HepG2 (cell line): ENCODE measurements around the gene NUDT13. TPM values are rescaled to one million over a fixed set of nuclear protein-coding genes. Genes with fewer than 3 reads are reported as not detected.

Source experiments
- ESRRA ChIP-seq: sonication (generic); formaldehyde crosslinking; IDR thresholded peaks from 2 replicates; pipeline ENCODE4 v1.5.1; 2020; ENCODE audit warnings: mild to moderate bottlenecking, low read depth, missing genetic modification reagents
- HOXA3 ChIP-seq: sonication (generic); formaldehyde crosslinking; IDR thresholded peaks from 2 replicates; pipeline ENCODE4 v1.5.0; 2020; ENCODE audit warnings: missing genetic modification reagents
- RFXANK ChIP-seq: IDR thresholded peaks from 2 replicates; pipeline ENCODE4 v1.6.1; 2016
- SMAD9 ChIP-seq: sonication (generic); formaldehyde crosslinking; IDR thresholded peaks from 2 replicates; pipeline ENCODE4 v1.5.1; 2020; ENCODE audit warnings: mild to moderate bottlenecking, missing genetic modification reagents
- ZMYM4 ChIP-seq: sonication (generic); formaldehyde crosslinking; IDR thresholded peaks from 2 replicates; pipeline ENCODE4 v1.8.1; 2023; ENCODE audit warnings: mild to moderate bottlenecking, missing genetic modification reagents
- ZNF569 ChIP-seq: sonication (generic); formaldehyde crosslinking; IDR thresholded peaks from 2 replicates; pipeline ENCODE4 v1.5.0; 2020; ENCODE audit warnings: mild to moderate bottlenecking, missing genetic modification reagents, moderate library complexity, borderline replicate concordance
- ZNF652 ChIP-seq: IDR thresholded peaks from 2 replicates; pipeline ENCODE4 v1.6.1; 2016; ENCODE audit warnings: low read depth, borderline replicate concordance
- ZNF775 ChIP-seq: sonication (generic); formaldehyde crosslinking; IDR thresholded peaks from 2 replicates; pipeline ENCODE4 v1.4.0; 2020; ENCODE audit warnings: missing genetic modification reagents, mild to moderate bottlenecking, moderate library complexity, borderline replicate concordance
- ZSCAN9 ChIP-seq: IDR thresholded peaks from 2 replicates; pipeline ENCODE4 v1.6.1; 2016; ENCODE audit warnings: borderline replicate concordance
- polyA plus RNA-seq, 8 experiments: library from polyadenylated mRNA; depleted of rRNA in 3 of 8; stranded (reverse) in 7 of 8; unstranded in 1 of 8; fragments of >200 nt; fragmentation: Illumina TruSeq in 4 of 8; extraction: Trizol in 4 of 8; gene quantifications; 2 replicates each; pipeline versions ENCODE4 v1.2.1 to v1.2.3, GENCODE V29; 2011 to 2016; ENCODE audit warnings: low read depth in 4 of 8, missing spikeins in 1 of 8, mixed read lengths in 1 of 8; ENCODE audit not compliant: insufficient read depth in 1 of 8
- total RNA-seq, 5 experiments: library from RNA; depleted of rRNA; stranded (reverse); fragments of >200 nt; fragmentation: Illumina TruSeq; extraction: Trizol; gene quantifications; 2 replicates each; pipeline ENCODE4 v1.2.3, GENCODE V29; 2016; ENCODE audit warnings: low read depth in 1 of 5
- TF ChIP-seq, protein P1 (sequence below): sonication (generic); formaldehyde crosslinking; IDR thresholded peaks from 2 replicates; pipeline ENCODE4 v1.9.0; 2021; ENCODE audit warnings: missing genetic modification reagents, borderline replicate concordance
- TF ChIP-seq, protein P2 (sequence below): sonication (generic); formaldehyde crosslinking; IDR thresholded peaks from 2 replicates; pipeline ENCODE4 v1.4.0; 2020; ENCODE audit warnings: missing genetic modification reagents
- TF ChIP-seq, protein P3 (sequence below): sonication (generic); formaldehyde crosslinking; IDR thresholded peaks from 2 replicates; pipeline ENCODE4 v1.4.0; 2020; ENCODE audit warnings: missing genetic modification reagents

Gene NUDT13
- total and polyA plus RNA-seq, 2 of the 13 experiments (the other 11 are each of a cell fraction or from before 2014, with no cell fraction given) = 4.2 to 6.5 TPM

DNA sequence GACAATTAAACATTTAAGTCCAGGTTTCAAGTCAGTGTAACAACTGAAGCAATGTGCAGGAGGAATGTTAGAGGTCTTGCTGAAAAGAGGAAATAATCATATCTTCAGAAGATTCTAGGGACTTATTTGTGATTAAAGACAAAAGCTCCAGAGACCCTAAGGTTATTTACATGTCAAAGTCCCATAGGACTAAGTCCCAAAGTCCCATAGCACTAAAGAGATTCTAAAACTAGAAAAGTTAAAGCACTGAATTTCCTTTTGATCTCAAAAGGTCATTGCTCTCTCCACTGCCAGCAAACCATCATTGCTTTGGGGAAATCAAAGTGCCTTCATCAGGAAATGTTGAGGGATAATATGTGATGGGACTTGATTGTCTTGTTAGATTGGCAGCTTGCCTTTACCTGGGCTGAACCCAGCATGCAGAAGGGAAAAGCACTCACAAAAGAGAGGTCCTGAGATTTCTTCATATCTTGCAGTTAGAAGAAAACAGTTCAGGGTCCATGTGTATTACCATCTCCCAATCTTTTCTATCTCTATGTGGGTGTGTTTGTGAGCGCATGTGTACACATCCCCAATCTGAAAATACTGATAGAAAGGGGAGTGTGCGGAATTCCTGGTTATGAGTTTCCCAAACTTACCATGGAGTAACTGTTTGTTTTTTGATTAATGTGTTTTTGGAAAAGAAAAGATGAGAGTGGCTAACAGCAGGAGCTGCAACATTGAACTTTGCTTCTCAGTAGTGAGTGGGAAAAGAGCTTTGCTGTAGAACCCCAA lies 21.8 kb downstream of the NUDT13 start (continued):
- TF ChIP-seq ZSCAN9 (CRISPR knock-in tag) (peak; percentile 85; the same call in 1 of the 2 replicates), ESRRA (no peak), ZNF569 (no peak), ZNF775 (CRISPR knock-in tag) (no peak), ZNF652 (CRISPR knock-in tag) (0 out of 2 replicates have a peak, but pooled peaks have one; percentile 13), ZMYM4 (CRISPR knock-in tag) (peak; percentile 68; the same call in 1 of the 2 replicates), RFXANK (CRISPR knock-in tag) (no peak), SMAD9 (CRISPR knock-in tag) (no peak), HOXA3 (CRISPR knock-in tag) (peak; percentile 38; the same call in 1 of the 2 replicates)
- TF ChIP-seq, protein P1, sequence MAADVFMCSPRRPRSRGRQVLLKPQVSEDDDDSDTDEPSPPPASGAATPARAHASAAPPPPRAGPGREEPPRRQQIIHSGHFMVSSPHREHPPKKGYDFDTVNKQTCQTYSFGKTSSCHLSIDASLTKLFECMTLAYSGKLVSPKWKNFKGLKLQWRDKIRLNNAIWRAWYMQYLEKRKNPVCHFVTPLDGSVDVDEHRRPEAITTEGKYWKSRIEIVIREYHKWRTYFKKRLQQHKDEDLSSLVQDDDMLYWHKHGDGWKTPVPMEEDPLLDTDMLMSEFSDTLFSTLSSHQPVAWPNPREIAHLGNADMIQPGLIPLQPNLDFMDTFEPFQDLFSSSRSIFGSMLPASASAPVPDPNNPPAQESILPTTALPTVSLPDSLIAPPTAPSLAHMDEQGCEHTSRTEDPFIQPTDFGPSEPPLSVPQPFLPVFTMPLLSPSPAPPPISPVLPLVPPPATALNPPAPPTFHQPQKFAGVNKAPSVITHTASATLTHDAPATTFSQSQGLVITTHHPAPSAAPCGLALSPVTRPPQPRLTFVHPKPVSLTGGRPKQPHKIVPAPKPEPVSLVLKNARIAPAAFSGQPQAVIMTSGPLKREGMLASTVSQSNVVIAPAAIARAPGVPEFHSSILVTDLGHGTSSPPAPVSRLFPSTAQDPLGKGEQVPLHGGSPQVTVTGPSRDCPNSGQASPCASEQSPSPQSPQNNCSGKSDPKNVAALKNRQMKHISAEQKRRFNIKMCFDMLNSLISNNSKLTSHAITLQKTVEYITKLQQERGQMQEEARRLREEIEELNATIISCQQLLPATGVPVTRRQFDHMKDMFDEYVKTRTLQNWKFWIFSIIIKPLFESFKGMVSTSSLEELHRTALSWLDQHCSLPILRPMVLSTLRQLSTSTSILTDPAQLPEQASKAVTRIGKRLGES (CRISPR knock-in tag) = no peak
- TF ChIP-seq, protein P2, sequence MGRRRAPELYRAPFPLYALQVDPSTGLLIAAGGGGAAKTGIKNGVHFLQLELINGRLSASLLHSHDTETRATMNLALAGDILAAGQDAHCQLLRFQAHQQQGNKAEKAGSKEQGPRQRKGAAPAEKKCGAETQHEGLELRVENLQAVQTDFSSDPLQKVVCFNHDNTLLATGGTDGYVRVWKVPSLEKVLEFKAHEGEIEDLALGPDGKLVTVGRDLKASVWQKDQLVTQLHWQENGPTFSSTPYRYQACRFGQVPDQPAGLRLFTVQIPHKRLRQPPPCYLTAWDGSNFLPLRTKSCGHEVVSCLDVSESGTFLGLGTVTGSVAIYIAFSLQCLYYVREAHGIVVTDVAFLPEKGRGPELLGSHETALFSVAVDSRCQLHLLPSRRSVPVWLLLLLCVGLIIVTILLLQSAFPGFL (CRISPR knock-in tag) = no peak
- TF ChIP-seq, protein P3, sequence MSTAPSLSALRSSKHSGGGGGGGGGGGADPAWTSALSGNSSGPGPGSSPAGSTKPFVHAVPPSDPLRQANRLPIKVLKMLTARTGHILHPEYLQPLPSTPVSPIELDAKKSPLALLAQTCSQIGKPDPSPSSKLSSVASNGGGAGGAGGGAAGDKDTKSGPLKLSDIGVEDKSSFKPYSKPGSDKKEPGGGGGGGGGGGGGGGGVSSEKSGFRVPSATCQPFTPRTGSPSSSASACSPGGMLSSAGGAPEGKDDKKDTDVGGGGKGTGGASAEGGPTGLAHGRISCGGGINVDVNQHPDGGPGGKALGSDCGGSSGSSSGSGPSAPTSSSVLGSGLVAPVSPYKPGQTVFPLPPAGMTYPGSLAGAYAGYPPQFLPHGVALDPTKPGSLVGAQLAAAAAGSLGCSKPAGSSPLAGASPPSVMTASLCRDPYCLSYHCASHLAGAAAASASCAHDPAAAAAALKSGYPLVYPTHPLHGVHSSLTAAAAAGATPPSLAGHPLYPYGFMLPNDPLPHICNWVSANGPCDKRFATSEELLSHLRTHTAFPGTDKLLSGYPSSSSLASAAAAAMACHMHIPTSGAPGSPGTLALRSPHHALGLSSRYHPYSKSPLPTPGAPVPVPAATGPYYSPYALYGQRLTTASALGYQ = peak; percentile 85
- TF ChIP-seq, all 625 proteins: peak for 137
